Measurements from ENCODE around the gene NEUROD2. TPM values are rescaled to one million over a fixed set of nuclear protein-coding genes. Genes with fewer than 3 reads are reported as not detected.
A peak's percentile ranks its signal among the peaks of the same experiment; 100 is the strongest.

NEUROD2 gene
- total RNA-seq, 4 donors from 2014 or later = 0.17 to 0.25 TPM; not detected in 2

GRCh38 chr17:39634384-39634871, 26.7 kb upstream of the NEUROD2 start:
- no peak for TF ChIP-seq POLR2A (IDR thresholded peaks at IDR 0.05)
- TF ChIP-seq, protein P1, sequence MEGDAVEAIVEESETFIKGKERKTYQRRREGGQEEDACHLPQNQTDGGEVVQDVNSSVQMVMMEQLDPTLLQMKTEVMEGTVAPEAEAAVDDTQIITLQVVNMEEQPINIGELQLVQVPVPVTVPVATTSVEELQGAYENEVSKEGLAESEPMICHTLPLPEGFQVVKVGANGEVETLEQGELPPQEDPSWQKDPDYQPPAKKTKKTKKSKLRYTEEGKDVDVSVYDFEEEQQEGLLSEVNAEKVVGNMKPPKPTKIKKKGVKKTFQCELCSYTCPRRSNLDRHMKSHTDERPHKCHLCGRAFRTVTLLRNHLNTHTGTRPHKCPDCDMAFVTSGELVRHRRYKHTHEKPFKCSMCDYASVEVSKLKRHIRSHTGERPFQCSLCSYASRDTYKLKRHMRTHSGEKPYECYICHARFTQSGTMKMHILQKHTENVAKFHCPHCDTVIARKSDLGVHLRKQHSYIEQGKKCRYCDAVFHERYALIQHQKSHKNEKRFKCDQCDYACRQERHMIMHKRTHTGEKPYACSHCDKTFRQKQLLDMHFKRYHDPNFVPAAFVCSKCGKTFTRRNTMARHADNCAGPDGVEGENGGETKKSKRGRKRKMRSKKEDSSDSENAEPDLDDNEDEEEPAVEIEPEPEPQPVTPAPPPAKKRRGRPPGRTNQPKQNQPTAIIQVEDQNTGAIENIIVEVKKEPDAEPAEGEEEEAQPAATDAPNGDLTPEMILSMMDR (IDR thresholded peaks at IDR 0.05) = peak in 1 of 3 donors; percentile 27
- 47 to 50% methylated on average over 2 of the region's 2 CpGs for WGBS, 2 donors
- intact Hi-C loops (cut with DNase I; ENCODE audit: low total_unique reads) = no loop called here
- no peak overlapping the region for H3K4me3 ChIP-seq (ENCODE audit: low read depth, poor library complexity, severe bottlenecking)
- DNase-seq (ENCODE audit: low spot score in 2 of 2) = no peak

GRCh38 chr17:39633570-39634183, 26.0 kb upstream of the NEUROD2 start:
- no peak for TF ChIP-seq POLR2A (IDR thresholded peaks at IDR 0.05)
- TF ChIP-seq, protein P1 (IDR thresholded peaks at IDR 0.05) = no peak
- intact Hi-C loops (cut with DNase I; ENCODE audit: low total_unique reads) = no loop called here

GRCh38 chr17:39632153-39632941, 24.6 kb upstream of the NEUROD2 start:
- WGBS, 2 donors = 42% methylated on average over 11 to 13 of the region's 13 CpGs
- TF ChIP-seq, protein P1 (IDR thresholded peaks at IDR 0.05) = no peak
- no peak for TF ChIP-seq POLR2A (IDR thresholded peaks at IDR 0.05)
- H3K4me3 ChIP-seq (ENCODE audit: low read depth, poor library complexity, severe bottlenecking) = no peak overlapping the region
- DNase-seq (ENCODE audit: low spot score in 2 of 2) = no peak
- intact Hi-C loops (cut with DNase I; ENCODE audit: low total_unique reads) = no loop called here

More at GRCh38 chr17:39633570-39634183, 26.0 kb upstream of the NEUROD2 start:
- no peak overlapping the region for H3K4me3 ChIP-seq (ENCODE audit: low read depth, poor library complexity, severe bottlenecking)
- WGBS, 2 donors = 68 to 72% methylated on average over 8 of the region's 8 CpGs
- DNase-seq (ENCODE audit: low spot score in 2 of 2) = no peak

DNA sequence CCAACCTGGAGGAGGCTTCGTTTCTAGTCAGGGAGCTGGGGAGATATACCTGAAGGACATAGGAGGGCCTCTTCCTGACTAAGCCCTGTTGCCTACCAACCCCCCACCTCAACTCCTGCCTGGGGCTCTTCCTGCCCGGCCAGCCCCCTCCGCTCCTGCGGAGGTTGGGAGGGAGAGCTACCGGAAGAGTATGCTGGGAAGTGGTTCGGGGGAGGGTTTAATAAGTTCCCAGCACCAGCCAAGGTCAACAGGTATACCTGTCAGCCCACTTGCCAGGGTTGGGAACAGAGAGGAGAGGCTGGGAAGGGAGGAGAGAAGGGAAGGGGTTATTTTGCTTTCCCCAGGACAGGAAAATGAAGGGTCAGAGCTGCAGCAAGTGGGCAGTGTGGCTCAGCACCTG, 23.7 kb upstream of the NEUROD2 start:
- intact Hi-C loops (cut with DNase I; ENCODE audit: low total_unique reads) = no loop called here
- TF ChIP-seq POLR2A (IDR thresholded peaks at IDR 0.05) = no peak
- TF ChIP-seq, protein P1 (IDR thresholded peaks at IDR 0.05) = no peak
- H3K4me3 ChIP-seq (ENCODE audit: low read depth, poor library complexity, severe bottlenecking) = no peak overlapping the region
- DNase-seq (ENCODE audit: low spot score in 2 of 2) = no peak
- WGBS, 2 donors = 11 to 23% methylated on average over 6 of the region's 6 CpGs

DNA sequence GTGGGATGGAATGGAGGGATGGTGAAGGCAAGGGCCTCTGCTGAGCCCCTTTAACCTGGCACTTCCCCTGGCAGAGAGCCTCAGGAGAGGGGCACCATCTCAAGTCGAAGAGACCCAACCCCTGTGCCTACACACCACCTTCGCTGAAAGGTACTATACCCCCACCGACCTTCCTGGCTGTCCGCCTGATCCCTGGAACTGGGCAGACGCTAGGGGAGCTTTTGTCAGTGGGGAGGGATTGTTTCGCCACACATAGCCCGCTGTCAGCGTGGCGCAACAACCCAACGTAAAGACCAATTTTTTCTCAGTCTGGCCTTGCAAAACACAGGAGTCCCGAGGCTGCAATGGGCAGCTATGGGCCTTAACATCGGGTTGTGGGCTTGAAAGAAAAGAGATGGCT, 22.2 kb upstream of the NEUROD2 start:
- intact Hi-C loops (cut with DNase I; ENCODE audit: low total_unique reads) = no loop called here
- H3K4me3 ChIP-seq (ENCODE audit: low read depth, poor library complexity, severe bottlenecking) = no peak overlapping the region
- 69 to 73% methylated on average over 12 of the region's 12 CpGs for WGBS, 2 donors
- DNase-seq (ENCODE audit: low spot score in 2 of 2) = no peak
- TF ChIP-seq POLR2A (IDR thresholded peaks at IDR 0.05) = no peak
- TF ChIP-seq, protein P1 (IDR thresholded peaks at IDR 0.05) = no peak
